Panc1 (cell line): ENCODE data around the gene ENPP1. TPM values are rescaled to one million over a fixed set of nuclear protein-coding genes. Genes with fewer than 3 reads are reported as not detected.
A peak's percentile ranks its signal among the peaks of the same experiment; 100 is the strongest.

Source experiments
- ATAC-seq: fragments of 200-7000 bp; cut with Tn5 transposase; 2 replicates; pipeline ENCODE4 v1.9.1; 2020; ENCODE audit warnings: mild to moderate bottlenecking, moderate library complexity
- Bru-seq: library from RNA; stranded (reverse); fragments of 400-500 nt; gene quantifications from one replicate; lab custom pipeline; 2021; lab: Mats Ljungman, UMichigan
- BruChase-seq, 2 experiments: library from RNA; stranded (reverse); fragments of 400-500 nt; gene quantifications; one replicate each; lab custom pipeline; 2021; lab: Mats Ljungman, UMichigan
- BruUV-seq: library from RNA; stranded (reverse); fragments of 400-500 nt; replicated peaks from 2 replicates; lab custom pipeline; 2021; lab: Mats Ljungman, UMichigan
- CTCF ChIA-PET: fragments of 300-600 bp; sonication (Branson Sonifier 250); formaldehyde crosslinking; loops from one replicate; lab custom pipeline; 2022; ENCODE audit warnings: antibody characterized with exemption; lab: Charles Lee
- POLR2A ChIA-PET: fragments of 300-600 bp; sonication (Branson Sonifier 250); formaldehyde crosslinking; loops from one replicate; lab custom pipeline; 2022; ENCODE audit warnings: antibody characterized with exemption; lab: Charles Lee
- DNase-seq: peaks from one replicate; pipeline ENCODE4 v3.0.0-alpha.2; 2010; ENCODE audit warnings: low read depth, low spot score
- H3K27ac ChIP-seq: 2 replicates; pipeline ENCODE4 v1.5.1; 2011; ENCODE audit warnings: mild to moderate bottlenecking, low read length, inconsistent platforms
- H3K27me3 ChIP-seq: fragments of 200-500 bp; sonication (Bioruptor generic); 2 replicates; pipeline ENCODE4 v1.6.0; 2014; ENCODE audit warnings: low read length, inconsistent platforms; ENCODE audit not compliant: control insufficient read depth, insufficient read depth
- H3K36me3 ChIP-seq: fragments of 200-500 bp; sonication (Bioruptor generic); 2 replicates; pipeline ENCODE4 v1.5.1; 2014; ENCODE audit warnings: inconsistent platforms, mild to moderate bottlenecking, low read length, moderate library complexity; ENCODE audit not compliant: control insufficient read depth, insufficient read depth
- H3K4me1 ChIP-seq: 2 replicates; pipeline ENCODE4 v1.5.1; 2011; ENCODE audit warnings: inconsistent platforms, mild to moderate bottlenecking, low read length, moderate library complexity; ENCODE audit not compliant: control insufficient read depth, insufficient read depth
- H3K4me3 ChIP-seq, 2 experiments: 2 replicates each; pipeline ENCODE4 v1.5.1; 2011 to 2012; ENCODE audit warnings: low read depth in 2 of 2, low read length in 2 of 2, mild to moderate bottlenecking in 2 of 2, inconsistent platforms in 1 of 2, moderate library complexity in 1 of 2
- H3K9me3 ChIP-seq: fragments of 200-500 bp; sonication (Bioruptor generic); 2 replicates; pipeline ENCODE4 v1.5.1; 2014; ENCODE audit warnings: low read depth, mild to moderate bottlenecking, inconsistent platforms, low read length, moderate library complexity; ENCODE audit not compliant: control insufficient read depth, insufficient read depth
- CTCF ChIP-seq: fragments of 450-650 bp; IDR thresholded peaks from 2 replicates; pipeline ENCODE4 v1.5.1; 2017; ENCODE audit warnings: mild to moderate bottlenecking
- POLR2AphosphoS5 ChIP-seq: IDR thresholded peaks from 2 replicates; pipeline ENCODE4 v1.6.1; 2012; ENCODE audit warnings: mild to moderate bottlenecking, low read depth, low read length, moderate library complexity
- REST ChIP-seq, 2 experiments: IDR thresholded peaks; 2 replicates each; pipeline ENCODE4 v1.6.1; 2011 to 2012; ENCODE audit warnings: low read depth in 2 of 2, control low read depth in 1 of 2, low read length in 1 of 2, mild to moderate bottlenecking in 1 of 2, moderate library complexity in 1 of 2; ENCODE audit not compliant: insufficient read depth in 1 of 2
- SIN3A ChIP-seq: IDR thresholded peaks from 2 replicates; pipeline ENCODE4 v1.6.1; 2012; ENCODE audit warnings: low read depth, mild to moderate bottlenecking, low read length, moderate library complexity, borderline replicate concordance; ENCODE audit not compliant: insufficient read depth
- TCF7L2 ChIP-seq: IDR thresholded peaks from 2 replicates; pipeline ENCODE4 v1.6.1; 2011; ENCODE audit warnings: mild to moderate bottlenecking, low read depth, low read length, inconsistent platforms
- in situ Hi-C: cut with HindIII; loops from 2 replicates; pipeline ENCODE4 v1.10.0; 2016; ENCODE audit warnings: low sequenced_read_pairs, low pct_unique_long_range_greater_than_20kb
- intact Hi-C: fragments of 100-400 bp; cut with micrococcal nuclease; formaldehyde crosslinking; loops from one replicate; pipeline ENCODE4 v1.10.0; 2022; ENCODE audit not compliant: unreplicated experiment
- long read RNA-seq: library from polyadenylated mRNA; unstranded; transcript quantifications from one replicate; pipeline ENCODE4 v2.0.0, GENCODE V29; 2021; ENCODE audit not compliant: unreplicated experiment
- polyA plus RNA-seq: library from polyadenylated mRNA; unstranded; fragments of >200 nt; gene quantifications from one replicate; pipeline ENCODE4 v1.2.1, GENCODE V29; 2012; ENCODE audit warnings: missing spikeins; ENCODE audit not compliant: insufficient read length
- total RNA-seq: library from RNA; stranded (reverse); gene quantifications from one replicate; pipeline ENCODE4 v1.2.1, GENCODE V29; 2021; ENCODE audit not compliant: unreplicated experiment

ENPP1 gene
- 6.8 TPM for total RNA-seq
- polyA plus RNA-seq: 1.7 TPM
- Bru-seq, nascent RNA: percentile 45 among the genes with signal in this experiment
- percentile 44 among the genes with signal in this experiment for BruChase-seq, experiment 1, labeled RNA remaining after a 2-hour chase
- percentile 49 among the genes with signal in this experiment for BruChase-seq, experiment 2, labeled RNA remaining after a 6-hour chase
- long read RNA-seq, full-length matches to known transcripts: 11 of 20 reads
- long read RNA-seq, partial matches to known transcripts: 1 of 20 reads
- long read RNA-seq, other reads (novel, unspliced or antisense): 8 of 20 reads

- intact Hi-C loops (loop anchor here (10.0 kb wide), 1 partner anchor 113 kb away; no protein-coding TSS in a partner anchor), in situ Hi-C loops (no loop called here)
- no TSS peak for BruUV-seq
- H3K9me3 ChIP-seq: no peaks in the 10 kb centered on the region
- CTCF ChIA-PET: no interaction called here
- H3K27ac ChIP-seq: peak within 1 kb of the TSS; percentile 34; the same call in 1 of the 2 replicates
- peak within 1 kb of the TSS; percentile 53 to 81 for H3K4me3 ChIP-seq
- no peak for DNase-seq
- H3K36me3 ChIP-seq: no peaks in the 10 kb centered on the region; the same call in 1 of the 2 replicates
- H3K27me3 ChIP-seq: peaks cover 4% of the 10 kb centered on the region
- H3K4me1 ChIP-seq: peaks cover 5% of the 10 kb centered on the region; the same call in 1 of the 2 replicates
- no peak for TF ChIP-seq POLR2AphosphoS5
- TF ChIP-seq TCF7L2: no peak
- 0 out of 2 replicates have a peak, but pooled peaks have one; percentile 20 for TF ChIP-seq SIN3A
- 0 out of 4 replicates have a peak, but pooled peaks of 1 of the 2 experiments have one; percentile 29 for TF ChIP-seq REST (IDR thresholded peaks at IDR 0.05; ENCODE audit: insufficient read depth in 1 of 2, low read depth in 2 of 2, low read length in 1 of 2)
- TF ChIP-seq CTCF: no peak
- POLR2A ChIA-PET: no interaction called here
- peak; percentile 92 for ATAC-seq
These were observed at the start of gene ENPP1 for GRCh38 chr6:131807644-131808459. TSS of gene ENPP1 (plus strand) at chr6:131808020. CDS start at chr6:131808036, 16 bp downstream.

GRCh38 chr6:131758920-131759319, 48.9 kb upstream of the ENPP1 start:
- no peak overlapping the region for H3K4me3 ChIP-seq
- no TSS peak for BruUV-seq
- H3K27ac ChIP-seq: no peak overlapping the region
- ChIA-PET POLR2A (no interaction called here), CTCF (no interaction called here)
- no peaks in the 10 kb centered on the region for H3K36me3 ChIP-seq
- H3K9me3 ChIP-seq: no peaks in the 10 kb centered on the region
- in situ Hi-C loops: no loop called here
- intact Hi-C loops: no loop called here
- ATAC-seq (no peak), DNase-seq (no peak)
- no peaks in the 10 kb centered on the region for H3K4me1 ChIP-seq
- no peaks in the 10 kb centered on the region for H3K27me3 ChIP-seq
- TF ChIP-seq TCF7L2: no peak
- no peak for TF ChIP-seq CTCF
- TF ChIP-seq REST (IDR thresholded peaks at IDR 0.05; ENCODE audit: insufficient read depth in 1 of 2, low read depth in 2 of 2, low read length in 1 of 2): no peak
- TF ChIP-seq POLR2AphosphoS5: no peak
- TF ChIP-seq SIN3A: no peak
